H1 (cell line): ENCODE data around the gene BLCAP. TPM values are rescaled to one million over a fixed set of nuclear protein-coding genes. Genes with fewer than 3 reads are reported as not detected.

Experiments
- CTCF ChIA-PET: fragments of 300-600 bp; sonication (Branson Sonifier 250); formaldehyde crosslinking; loops from one replicate; lab custom pipeline; 2021; ENCODE audit not compliant: partially characterized antibody; lab: Charles Lee
- POLR2A ChIA-PET: fragments of 300-600 bp; sonication (Branson Sonifier 250); formaldehyde crosslinking; loops from one replicate; lab custom pipeline; 2021; ENCODE audit warnings: inconsistent platforms; ENCODE audit not compliant: partially characterized antibody; lab: Charles Lee
- DNase-seq, 2 experiments: peaks; one replicate each; pipeline versions ENCODE4 v3.0.0 to v3.0.0-alpha.2; 2010 to 2022; ENCODE audit warnings: low spot score in 2 of 2, low read depth in 1 of 2, mixed read lengths in 1 of 2
- FAIRE-seq: peaks from 2 replicates; lab custom pipeline; 2011; peaks lifted over from hg19 to GRCh38; lab: Jason Lieb, UNC
- H2AFZ ChIP-seq: 2 replicates; pipeline ENCODE4 v1.8.1; 2012; ENCODE audit warnings: low read length, inconsistent platforms
- H2AK5ac ChIP-seq: 2 replicates; pipeline ENCODE4 v1.6.1; 2013; ENCODE audit warnings: low read depth, low read length
- H2BK120ac ChIP-seq: replicated peaks from 2 replicates; pipeline ENCODE3; 2013; ENCODE audit warnings: low read depth, low read length, inconsistent platforms
- H2BK12ac ChIP-seq: 2 replicates; pipeline ENCODE4 v1.6.1; 2013; ENCODE audit warnings: low read depth, low read length
- H2BK15ac ChIP-seq: 2 replicates; pipeline ENCODE4 v1.6.1; 2013; ENCODE audit warnings: low read length
- H2BK20ac ChIP-seq: 2 replicates; pipeline ENCODE4 v1.6.1; 2013; ENCODE audit warnings: low read length
- H2BK5ac ChIP-seq: 2 replicates; pipeline ENCODE4 v1.6.1; 2013; ENCODE audit warnings: low read depth, low read length
- H3K14ac ChIP-seq: 2 replicates; pipeline ENCODE4 v1.6.1; 2013; ENCODE audit warnings: inconsistent platforms; ENCODE audit not compliant: insufficient read length
- H3K18ac ChIP-seq: 2 replicates; pipeline ENCODE4 v1.6.1; 2013; ENCODE audit warnings: low read length; ENCODE audit errors: extremely low read depth
- H3K23ac ChIP-seq: 2 replicates; pipeline ENCODE4 v1.6.1; 2013; ENCODE audit warnings: inconsistent platforms; ENCODE audit not compliant: insufficient read length
- H3K23me2 ChIP-seq: 2 replicates; pipeline ENCODE4 v1.6.1; 2013; ENCODE audit warnings: low read depth, low read length
- H3K27ac ChIP-seq: 2 replicates; pipeline ENCODE4 v1.6.1; 2011; ENCODE audit warnings: low read depth, low read length, inconsistent platforms
- H3K27me3 ChIP-seq, 4 experiments: replicated peaks in 1 of 4; 1 replicate in 1 of 4; 2 replicates in 3 of 4; pipeline versions ENCODE4 v1.6.1 to v1.8.1; 2011 to 2013; ENCODE audit warnings: low read length in 3 of 4, mild to moderate bottlenecking in 3 of 4, inconsistent platforms in 2 of 4, mixed read lengths in 2 of 4, moderate library complexity in 1 of 4; ENCODE audit not compliant: control insufficient read depth in 3 of 4, insufficient read depth in 3 of 4; ENCODE audit errors: extremely low read depth in 1 of 4
- H3K36me3 ChIP-seq, 4 experiments: 2 replicates each; pipeline versions ENCODE4 v1.6.1 to v1.8.1; 2011 to 2013; ENCODE audit warnings: mild to moderate bottlenecking in 4 of 4, low read length in 3 of 4, moderate library complexity in 2 of 4, control low read depth in 1 of 4, inconsistent platforms in 1 of 4; ENCODE audit not compliant: insufficient read depth in 4 of 4, control insufficient read depth in 2 of 4
- H3K4ac ChIP-seq: replicated peaks from 2 replicates; pipeline ENCODE3; 2013; ENCODE audit warnings: low read length, low read depth, mixed read lengths, inconsistent platforms; ENCODE audit not compliant: insufficient read length
- H3K4me1 ChIP-seq, 4 experiments: replicated peaks in 1 of 4; 1 replicate in 1 of 4; 2 replicates in 3 of 4; pipeline versions ENCODE4 v1.6.1 to v1.8.1; 2011 to 2013; ENCODE audit warnings: low read length in 3 of 4, inconsistent platforms in 2 of 4, mixed read lengths in 1 of 4; ENCODE audit not compliant: insufficient read depth in 4 of 4, control insufficient read depth in 3 of 4
- H3K4me2 ChIP-seq, 2 experiments: 2 replicates each; pipeline versions ENCODE4 v1.6.1 to v1.8.1; 2011 to 2013; ENCODE audit warnings: low read depth in 2 of 2, low read length in 2 of 2, control low read depth in 1 of 2, inconsistent platforms in 1 of 2, mild to moderate bottlenecking in 1 of 2; ENCODE audit not compliant: insufficient read depth in 1 of 2
- H3K4me3 ChIP-seq, 4 experiments: fragments of 200-600, 300-600 bp in 1 of 4; sonication (generic), shearing (Covaris generic), sonication (Bioruptor Twin) in 1 of 4; 2 replicates each; pipeline versions ENCODE4 v1.5.1 to v1.8.1; 2011 to 2016; ENCODE audit warnings: low read length in 4 of 4, low read depth in 3 of 4, control low read depth in 2 of 4, inconsistent platforms in 2 of 4, mild to moderate bottlenecking in 2 of 4, mixed read lengths in 1 of 4, moderate library complexity in 1 of 4; ENCODE audit not compliant: insufficient read depth in 2 of 4; ENCODE audit errors: extremely low read depth in 1 of 4
- H3K56ac ChIP-seq: replicated peaks from 2 replicates; pipeline ENCODE3; 2013; ENCODE audit warnings: low read depth, mild to moderate bottlenecking, mixed read lengths, low read length, inconsistent platforms; ENCODE audit not compliant: insufficient read length
- H3K79me1 ChIP-seq: 2 replicates; pipeline ENCODE4 v1.6.1; 2013; ENCODE audit warnings: low read depth, low read length, control low read depth
- H3K79me2 ChIP-seq, 2 experiments: 2 replicates each; pipeline versions ENCODE4 v1.6.1 to v1.8.1; 2012 to 2013; ENCODE audit warnings: low read length in 2 of 2, mild to moderate bottlenecking in 2 of 2, inconsistent platforms in 1 of 2; ENCODE audit not compliant: insufficient read depth in 2 of 2, control insufficient read depth in 1 of 2
- H3K9ac ChIP-seq, 4 experiments: replicated peaks in 1 of 4; 1 replicate in 1 of 4; 2 replicates in 3 of 4; pipeline versions ENCODE4 v1.6.1 to v1.8.1; 2011 to 2013; ENCODE audit warnings: low read depth in 3 of 4, low read length in 3 of 4, control low read depth in 2 of 4, mild to moderate bottlenecking in 2 of 4, moderate library complexity in 2 of 4, inconsistent platforms in 1 of 4; ENCODE audit errors: extremely low read depth in 1 of 4
- H3K9me3 ChIP-seq, 2 experiments: 2 replicates each; pipeline versions ENCODE4 v1.6.1 to v1.8.1; 2012 to 2013; ENCODE audit warnings: mild to moderate bottlenecking in 2 of 2, moderate library complexity in 2 of 2, control low read depth in 1 of 2, inconsistent platforms in 1 of 2, low read depth in 1 of 2, low read length in 1 of 2, mixed read lengths in 1 of 2; ENCODE audit not compliant: insufficient read depth in 2 of 2
- H4K20me1 ChIP-seq, 2 experiments: replicated peaks in 1 of 2; 2 replicates each; pipeline versions ENCODE3 to v1.8.1; 2011 to 2013; ENCODE audit warnings: inconsistent platforms in 2 of 2, low read length in 2 of 2, mild to moderate bottlenecking in 1 of 2; ENCODE audit not compliant: insufficient read depth in 2 of 2, control insufficient read depth in 1 of 2
- H4K5ac ChIP-seq: 2 replicates; pipeline ENCODE4 v1.6.1; 2013; ENCODE audit warnings: low read length, low read depth, mixed read lengths, inconsistent platforms; ENCODE audit not compliant: insufficient read length
- H4K8ac ChIP-seq: 2 replicates; pipeline ENCODE4 v1.8.0; 2013; ENCODE audit warnings: mild to moderate bottlenecking, moderate library complexity, low read length, inconsistent platforms; ENCODE audit not compliant: insufficient read depth; ENCODE audit errors: extremely low read depth
- H4K91ac ChIP-seq: replicated peaks from 2 replicates; pipeline ENCODE3; 2013; ENCODE audit warnings: low read length, mixed read lengths, inconsistent platforms; ENCODE audit not compliant: insufficient read length
- BACH1 ChIP-seq: IDR thresholded peaks from 2 replicates; pipeline ENCODE4 v1.6.1; 2012; ENCODE audit warnings: low read length, improper control_type of control experiment
- CBX5 ChIP-seq: fragments of 300-800, 300-1000 bp; sonication (generic); IDR thresholded peaks from 2 replicates; pipeline ENCODE4 v1.7.1; 2016; ENCODE audit warnings: antibody characterized with exemption, low read length, low read depth
- CBX8 ChIP-seq: fragments of 300-800, 300-1000 bp; sonication (generic); IDR thresholded peaks from 2 replicates; pipeline ENCODE4 v1.7.1; 2016; ENCODE audit warnings: low read depth, low read length, borderline replicate concordance
- CEBPB ChIP-seq: IDR thresholded peaks from 2 replicates; pipeline ENCODE4 v1.6.1; 2012; ENCODE audit warnings: low read depth, low read length
- EGR1 ChIP-seq: IDR thresholded peaks from 2 replicates; pipeline ENCODE4 v1.6.1; 2011; ENCODE audit warnings: low read depth, low read length, borderline replicate concordance
- HDAC2 ChIP-seq, 2 experiments: fragments of 300-600 bp in 1 of 2; sonication (generic) in 1 of 2; IDR thresholded peaks; 2 replicates each; pipeline ENCODE4 v1.6.1; 2011 to 2012; ENCODE audit warnings: low read depth in 2 of 2, low read length in 2 of 2, mild to moderate bottlenecking in 2 of 2, moderate library complexity in 2 of 2, borderline replicate concordance in 1 of 2, inconsistent platforms in 1 of 2
- POLR2AphosphoS5 ChIP-seq: IDR thresholded peaks from 2 replicates; pipeline ENCODE4 v1.6.1; 2011; ENCODE audit warnings: low read depth, low read length
- POU5F1 ChIP-seq: IDR thresholded peaks from 2 replicates; pipeline ENCODE4 v1.6.1; 2011; ENCODE audit warnings: low read depth, mild to moderate bottlenecking, low read length, moderate library complexity
- RXRA ChIP-seq: IDR thresholded peaks from 2 replicates; pipeline ENCODE4 v1.6.1; 2011; ENCODE audit warnings: low read depth, mild to moderate bottlenecking, low read length, moderate library complexity; ENCODE audit not compliant: insufficient read depth
- SIN3A ChIP-seq, 2 experiments: IDR thresholded peaks in 1 of 2; conservative IDR thresholded peaks in 1 of 2; 2 replicates each; pipeline ENCODE4 v1.6.1; 2011 to 2012; ENCODE audit warnings: low read length in 2 of 2, improper control_type of control experiment in 1 of 2, low read depth in 1 of 2, mild to moderate bottlenecking in 1 of 2
- SP4 ChIP-seq: IDR thresholded peaks from 2 replicates; pipeline ENCODE4 v1.6.1; 2012; ENCODE audit warnings: low read length, inconsistent platforms
- SRF ChIP-seq: IDR thresholded peaks from 2 replicates; pipeline ENCODE4 v1.6.1; 2011; ENCODE audit warnings: mild to moderate bottlenecking, low read depth, low read length, moderate library complexity
- ZNF274 ChIP-seq: IDR thresholded peaks from 2 replicates; pipeline ENCODE4 v1.7.0; 2012; ENCODE audit warnings: low read length, borderline replicate concordance; ENCODE audit errors: extremely low read depth
- WGBS, 2 experiments: shearing (Covaris generic) in 1 of 2; methylation state at CpG; one replicate each; pipeline versions ENCODE4 v1.1.6 to v1.1.7; 2013 to 2015; ENCODE audit warnings: low lambda C conversion rate in 2 of 2, mixed read lengths in 2 of 2, inconsistent platforms in 1 of 2, low coverage in 1 of 2, missing lambda C conversion rate in 1 of 2; ENCODE audit not compliant: insufficient replicate concordance in 2 of 2, insufficient coverage in 1 of 2, insufficient read length in 1 of 2; ENCODE audit errors: extremely low coverage in 1 of 2, missing lambda C conversion rate in 1 of 2; 5-methylcytosine and 5-hydroxymethylcytosine counted together
- polyA plus RNA-seq, 7 experiments: library from polyadenylated mRNA; depleted of rRNA in 3 of 7; stranded (reverse) in 5 of 7; unstranded in 2 of 7; fragments of >200 nt in 5 of 7; fragments of 200-250 nt in 2 of 7; gene quantifications; 1 replicate in 5 of 7; 2 replicates in 1 of 7; 4 replicates in 1 of 7; pipeline versions ENCODE4 v1.2.1 to v1.2.3, GENCODE V29; 2011 to 2013; ENCODE audit warnings: missing spikeins in 2 of 7, mixed read lengths in 2 of 7
- total RNA-seq: library from RNA; stranded (reverse); fragmentation: NEBNext Ultra II Directional; extraction: Animal tissue kit (Norgen Biotek cat#: 25700); gene quantifications from 2 replicates; pipeline ENCODE4 v1.2.1, GENCODE V29; 2021
- TF ChIP-seq, protein P1 (sequence below): IDR thresholded peaks from 2 replicates; pipeline ENCODE4 v1.6.1; 2011; ENCODE audit warnings: low read length, improper control_type of control experiment

The BLCAP gene
- total and polyA plus RNA-seq, 2 of the 8 experiments (the other 6 are each of a cell fraction or from before 2014, with no cell fraction given), result 60.3 to 72.2 TPM

DNA sequence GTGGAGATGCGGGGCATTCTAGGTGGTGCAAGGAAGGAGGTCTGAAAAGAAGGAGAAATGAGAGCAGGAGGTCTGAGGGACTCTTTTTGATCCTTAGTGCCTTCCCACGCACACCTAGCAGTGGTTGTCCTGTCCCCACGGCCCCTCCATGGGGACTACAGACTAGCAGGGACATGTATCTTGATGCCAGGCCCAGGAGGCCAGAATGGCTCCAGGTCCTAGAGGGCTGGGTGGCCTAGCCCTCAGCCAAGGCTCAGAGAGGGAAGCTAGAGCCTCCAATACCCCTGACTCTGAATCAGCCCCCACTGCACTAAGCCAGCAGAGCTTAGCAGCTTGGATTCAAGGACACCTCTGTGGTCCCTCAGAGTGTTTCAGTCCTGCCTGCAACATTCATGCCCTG is 16.7 kb upstream of the BLCAP start:
- POLR2A ChIA-PET, result interaction anchor here (0.8 to 1.3 kb wide), 4 partner anchors 10 to 23 kb away, joined by 3 to 4 read pairs (median 3); partner anchors contain the start of gene BLCAP
- H2BK20ac ChIP-seq, result no peak overlapping the region
- TF ChIP-seq CBX5 (no peak), BACH1 (no peak), SIN3A (conservative IDR thresholded peaks at IDR 0.05 in 1 of 2, IDR thresholded peaks at IDR 0.05 in 1 of 2; ENCODE audit: low read depth in 1 of 2, low read length in 2 of 2) (no peak), SRF (no peak), ZNF274 (no peak), POLR2AphosphoS5 (no peak), CEBPB (no peak), POU5F1 (no peak), RXRA (no peak), SP4 (no peak), EGR1 (no peak), HDAC2 (IDR thresholded peaks at IDR 0.05; ENCODE audit: borderline replicate concordance in 1 of 2, low read depth in 2 of 2, low read length in 2 of 2) (no peak), CBX8 (no peak)
- TF ChIP-seq, protein P1, sequence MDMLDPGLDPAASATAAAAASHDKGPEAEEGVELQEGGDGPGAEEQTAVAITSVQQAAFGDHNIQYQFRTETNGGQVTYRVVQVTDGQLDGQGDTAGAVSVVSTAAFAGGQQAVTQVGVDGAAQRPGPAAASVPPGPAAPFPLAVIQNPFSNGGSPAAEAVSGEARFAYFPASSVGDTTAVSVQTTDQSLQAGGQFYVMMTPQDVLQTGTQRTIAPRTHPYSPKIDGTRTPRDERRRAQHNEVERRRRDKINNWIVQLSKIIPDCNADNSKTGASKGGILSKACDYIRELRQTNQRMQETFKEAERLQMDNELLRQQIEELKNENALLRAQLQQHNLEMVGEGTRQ, result no peak

More for the DNA sequence above, 16.7 kb upstream of the BLCAP start:
- Histone ChIP-seq H3K79me1 (no peaks in the 10 kb centered on the region), H3K23ac (no peak overlapping the region), H2BK120ac (no peak overlapping the region), H4K20me1 (no peaks in the 10 kb centered on the region), H3K4ac (no peak overlapping the region), H2BK5ac (no peak overlapping the region), H2AFZ (no peak overlapping the region), H3K27me3 (no peaks in the 10 kb centered on the region), H3K14ac (no peak overlapping the region), H3K27ac (no peak overlapping the region), H4K5ac (no peak overlapping the region), H3K79me2 (no peaks in the 10 kb centered on the region), H4K8ac (no peak overlapping the region), H2AK5ac (no peak overlapping the region), H3K4me3 (no peak overlapping the region), H3K4me1 (no peaks in the 10 kb centered on the region), H3K4me2 (no peak overlapping the region), H3K9me3 (no peaks in the 10 kb centered on the region), H3K18ac (no peak overlapping the region), H4K91ac (no peak overlapping the region), H2BK15ac (no peak overlapping the region), H3K36me3 (no peaks in the 10 kb centered on the region), H3K23me2 (no peaks in the 10 kb centered on the region), H3K9ac (no peak overlapping the region), H3K56ac (no peak overlapping the region), H2BK12ac (no peak overlapping the region; the same call in 1 of the 2 replicates)
- DNase-seq (no peak), FAIRE-seq (no peak)
- WGBS, 2 experiments, result 59% methylated on average over 3 of the region's 3 CpGs; no CpG with 5 or more reads in 1 of the 2 experiments
- CTCF ChIA-PET, result interaction anchor here (0.7 to 2.4 kb wide), 9 partner anchors 10 to 981 kb away, joined by 3 to 9 read pairs (median 3); no protein-coding TSS in a partner anchor
